B cell (primary cell): Measurements from ENCODE around the gene TJP3.

Experiments used
- EZH2 ChIP-seq: IDR thresholded peaks from 2 replicates; pipeline ENCODE4 v1.6.1; 2012; ENCODE audit warnings: borderline replicate concordance, low read depth, mild to moderate bottlenecking, moderate library complexity, low read length; ENCODE audit not compliant: insufficient read depth, poor library complexity, severe bottlenecking
- TF ChIP-seq, protein P1 (sequence below): fragments of 200-600 bp; IDR thresholded peaks from one replicate; pipeline ENCODE4 v1.8.0; 2022; ENCODE audit warnings: antibody characterized with exemption, mild to moderate bottlenecking

GRCh38 chr19:3761382-3762129, 53.4 kb downstream of the TJP3 start, which contains the start of gene APBA3:
- TF ChIP-seq, protein P1, sequence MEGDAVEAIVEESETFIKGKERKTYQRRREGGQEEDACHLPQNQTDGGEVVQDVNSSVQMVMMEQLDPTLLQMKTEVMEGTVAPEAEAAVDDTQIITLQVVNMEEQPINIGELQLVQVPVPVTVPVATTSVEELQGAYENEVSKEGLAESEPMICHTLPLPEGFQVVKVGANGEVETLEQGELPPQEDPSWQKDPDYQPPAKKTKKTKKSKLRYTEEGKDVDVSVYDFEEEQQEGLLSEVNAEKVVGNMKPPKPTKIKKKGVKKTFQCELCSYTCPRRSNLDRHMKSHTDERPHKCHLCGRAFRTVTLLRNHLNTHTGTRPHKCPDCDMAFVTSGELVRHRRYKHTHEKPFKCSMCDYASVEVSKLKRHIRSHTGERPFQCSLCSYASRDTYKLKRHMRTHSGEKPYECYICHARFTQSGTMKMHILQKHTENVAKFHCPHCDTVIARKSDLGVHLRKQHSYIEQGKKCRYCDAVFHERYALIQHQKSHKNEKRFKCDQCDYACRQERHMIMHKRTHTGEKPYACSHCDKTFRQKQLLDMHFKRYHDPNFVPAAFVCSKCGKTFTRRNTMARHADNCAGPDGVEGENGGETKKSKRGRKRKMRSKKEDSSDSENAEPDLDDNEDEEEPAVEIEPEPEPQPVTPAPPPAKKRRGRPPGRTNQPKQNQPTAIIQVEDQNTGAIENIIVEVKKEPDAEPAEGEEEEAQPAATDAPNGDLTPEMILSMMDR = peak; percentile 75
- TF ChIP-seq EZH2 = no peak
